ENCODE results near the gene TCF20.

Gene TCF20

GRCh38 chr22:42271191-42271813, 849 bp upstream of the TCF20 start:
- Histone ChIP-seq H3K27ac (ENCODE audit: low read depth, low read length) (no peak overlapping the region), H3K4me1 (ENCODE audit: insufficient read depth, low read length) (peaks cover 30% of the 10 kb centered on the region), H3K27me3 (ENCODE audit: insufficient read depth, low read length) (peaks cover 6% of the 10 kb centered on the region), H3K9me3 (ENCODE audit: insufficient read depth, low read depth, low read length) (no peaks in the 10 kb centered on the region), H3K9ac (ENCODE audit: low read depth, low read length) (no peak overlapping the region; the same call in 1 of the 2 replicates), H3K4me3 (ENCODE audit: low read length) (peak overlapping the region; percentile 44; the same call in 1 of the 2 replicates), H3K36me3 (ENCODE audit: insufficient read depth, low read length) (no peaks in the 10 kb centered on the region)
- 93% methylated on average over 20 of the region's 20 CpGs for WGBS

GRCh38 chr22:42270176-42270509, 310 bp downstream of the TCF20 start:
- under 1% methylated on average over 35 of the region's 37 CpGs for WGBS

GRCh38 chr22:42269432-42270175, 849 bp downstream of the TCF20 start:
- Histone ChIP-seq H3K9me3 (ENCODE audit: insufficient read depth, low read depth, low read length) (no peaks in the 10 kb centered on the region), H3K27ac (ENCODE audit: low read depth, low read length) (peak overlapping the region; percentile 88), H3K4me3 (ENCODE audit: low read length) (peak overlapping the region; percentile 75), H3K27me3 (ENCODE audit: insufficient read depth, low read length) (peaks cover 6% of the 10 kb centered on the region), H3K4me1 (ENCODE audit: insufficient read depth, low read length) (peaks cover 16% of the 10 kb centered on the region), H3K36me3 (ENCODE audit: insufficient read depth, low read length) (no peaks in the 10 kb centered on the region), H3K9ac (ENCODE audit: low read depth, low read length) (peak overlapping the region; percentile 89)
- WGBS = under 1% methylated on average over 70 of the region's 70 CpGs

More at GRCh38 chr22:42270176-42270509, 310 bp downstream of the TCF20 start:
- peaks cover 6% of the 10 kb centered on the region for H3K27me3 ChIP-seq (ENCODE audit: insufficient read depth, low read length)
- peak overlapping the region; percentile 88 for H3K27ac ChIP-seq (ENCODE audit: low read depth, low read length)
- H3K36me3 ChIP-seq (ENCODE audit: insufficient read depth, low read length) = no peaks in the 10 kb centered on the region
- H3K4me1 ChIP-seq (ENCODE audit: insufficient read depth, low read length) = peaks cover 19% of the 10 kb centered on the region
- H3K9me3 ChIP-seq (ENCODE audit: insufficient read depth, low read depth, low read length) = no peaks in the 10 kb centered on the region
- H3K9ac ChIP-seq (ENCODE audit: low read depth, low read length) = peak overlapping the region; percentile 89
- H3K4me3 ChIP-seq (ENCODE audit: low read length) = peak overlapping the region; percentile 75

GRCh38 chr22:42268852-42269410, 1.5 kb downstream of the TCF20 start:
- Histone ChIP-seq H3K27me3 (ENCODE audit: insufficient read depth, low read length) (peaks cover 6% of the 10 kb centered on the region), H3K9me3 (ENCODE audit: insufficient read depth, low read depth, low read length) (no peaks in the 10 kb centered on the region), H3K4me1 (ENCODE audit: insufficient read depth, low read length) (peaks cover 19% of the 10 kb centered on the region), H3K9ac (ENCODE audit: low read depth, low read length) (peak overlapping the region; percentile 89), H3K27ac (ENCODE audit: low read depth, low read length) (no peak overlapping the region), H3K4me3 (ENCODE audit: low read length) (peak overlapping the region; percentile 75), H3K36me3 (ENCODE audit: insufficient read depth, low read length) (no peaks in the 10 kb centered on the region)
- 13% methylated on average over 9 of the region's 9 CpGs for WGBS

- peaks cover 11% of the 10 kb centered on the region; the same call in 1 of the 2 replicates for H3K4me1 ChIP-seq (ENCODE audit: insufficient read depth, low read length)
- no peak overlapping the region for H3K4me3 ChIP-seq (ENCODE audit: low read length)
- WGBS = 100% methylated on average over 2 of the region's 2 CpGs
- H3K9me3 ChIP-seq (ENCODE audit: insufficient read depth, low read depth, low read length) = no peaks in the 10 kb centered on the region
- H3K27me3 ChIP-seq (ENCODE audit: insufficient read depth, low read length) = peaks cover 11% of the 10 kb centered on the region
- no peak overlapping the region for H3K27ac ChIP-seq (ENCODE audit: low read depth, low read length)
- no peak overlapping the region for H3K9ac ChIP-seq (ENCODE audit: low read depth, low read length)
- no peaks in the 10 kb centered on the region for H3K36me3 ChIP-seq (ENCODE audit: insufficient read depth, low read length)
Observed at GRCh38 chr22:42265321-42265720, 5.1 kb downstream of the TCF20 start.

GRCh38 chr22:42263944-42264343, 6.5 kb downstream of the TCF20 start:
- Histone ChIP-seq H3K4me3 (ENCODE audit: low read length) (no peak overlapping the region), H3K9ac (ENCODE audit: low read depth, low read length) (no peak overlapping the region), H3K9me3 (ENCODE audit: insufficient read depth, low read depth, low read length) (no peaks in the 10 kb centered on the region), H3K36me3 (ENCODE audit: insufficient read depth, low read length) (no peaks in the 10 kb centered on the region), H3K27ac (ENCODE audit: low read depth, low read length) (no peak overlapping the region), H3K27me3 (ENCODE audit: insufficient read depth, low read length) (peaks cover 23% of the 10 kb centered on the region), H3K4me1 (ENCODE audit: insufficient read depth, low read length) (peaks cover 19% of the 10 kb centered on the region)
- WGBS = 85% methylated on average over 2 of the region's 5 CpGs

GRCh38 chr22:42262964-42263363, 7.5 kb downstream of the TCF20 start:
- 92% methylated on average over 4 of the region's 4 CpGs for WGBS

GRCh38 chr22:42261296-42261695, 9.2 kb downstream of the TCF20 start:
- peaks cover 33% of the 10 kb centered on the region for H3K27me3 ChIP-seq (ENCODE audit: insufficient read depth, low read length)
- no peaks in the 10 kb centered on the region for H3K36me3 ChIP-seq (ENCODE audit: insufficient read depth, low read length)
- no peak overlapping the region for H3K9ac ChIP-seq (ENCODE audit: low read depth, low read length)
- WGBS = 97% methylated on average over 1 of the region's 1 CpG
- no peak overlapping the region for H3K4me3 ChIP-seq (ENCODE audit: low read length)
- H3K27ac ChIP-seq (ENCODE audit: low read depth, low read length) = no peak overlapping the region
- no peaks in the 10 kb centered on the region for H3K9me3 ChIP-seq (ENCODE audit: insufficient read depth, low read depth, low read length)
- peaks cover 15% of the 10 kb centered on the region for H3K4me1 ChIP-seq (ENCODE audit: insufficient read depth, low read length)

More at GRCh38 chr22:42262964-42263363, 7.5 kb downstream of the TCF20 start:
- peaks cover 15% of the 10 kb centered on the region for H3K4me1 ChIP-seq (ENCODE audit: insufficient read depth, low read length)
- no peak overlapping the region for H3K27ac ChIP-seq (ENCODE audit: low read depth, low read length)
- no peaks in the 10 kb centered on the region for H3K9me3 ChIP-seq (ENCODE audit: insufficient read depth, low read depth, low read length)
- H3K36me3 ChIP-seq (ENCODE audit: insufficient read depth, low read length) = no peaks in the 10 kb centered on the region
- no peak overlapping the region for H3K9ac ChIP-seq (ENCODE audit: low read depth, low read length)
- no peak overlapping the region for H3K4me3 ChIP-seq (ENCODE audit: low read length)
- peaks cover 33% of the 10 kb centered on the region for H3K27me3 ChIP-seq (ENCODE audit: insufficient read depth, low read length)

- Histone ChIP-seq H3K9me3 (ENCODE audit: insufficient read depth, low read depth, low read length) (no peaks in the 10 kb centered on the region), H3K27ac (ENCODE audit: low read depth, low read length) (no peak overlapping the region), H3K4me3 (ENCODE audit: low read length) (no peak overlapping the region), H3K36me3 (ENCODE audit: insufficient read depth, low read length) (no peaks in the 10 kb centered on the region), H3K27me3 (ENCODE audit: insufficient read depth, low read length) (peaks cover 33% of the 10 kb centered on the region), H3K4me1 (ENCODE audit: insufficient read depth, low read length) (peaks cover 12% of the 10 kb centered on the region), H3K9ac (ENCODE audit: low read depth, low read length) (no peak overlapping the region)
- WGBS = 90% methylated on average over 5 of the region's 5 CpGs
Observed at GRCh38 chr22:42258126-42258525, 12.3 kb downstream of the TCF20 start.

GRCh38 chr22:42257386-42257785, 13.1 kb downstream of the TCF20 start:
- 100% methylated on average over 1 of the region's 2 CpGs for WGBS
- Histone ChIP-seq H3K4me3 (ENCODE audit: low read length) (no peak overlapping the region), H3K27me3 (ENCODE audit: insufficient read depth, low read length) (peaks cover 33% of the 10 kb centered on the region), H3K4me1 (ENCODE audit: insufficient read depth, low read length) (peaks cover 12% of the 10 kb centered on the region), H3K9ac (ENCODE audit: low read depth, low read length) (no peak overlapping the region), H3K9me3 (ENCODE audit: insufficient read depth, low read depth, low read length) (no peaks in the 10 kb centered on the region), H3K36me3 (ENCODE audit: insufficient read depth, low read length) (no peaks in the 10 kb centered on the region), H3K27ac (ENCODE audit: low read depth, low read length) (no peak overlapping the region)

- Histone ChIP-seq H3K4me3 (ENCODE audit: low read length) (no peak overlapping the region), H3K4me1 (ENCODE audit: insufficient read depth, low read length) (peaks cover 12% of the 10 kb centered on the region), H3K27ac (ENCODE audit: low read depth, low read length) (no peak overlapping the region), H3K9ac (ENCODE audit: low read depth, low read length) (no peak overlapping the region), H3K9me3 (ENCODE audit: insufficient read depth, low read depth, low read length) (no peaks in the 10 kb centered on the region), H3K27me3 (ENCODE audit: insufficient read depth, low read length) (peaks cover 33% of the 10 kb centered on the region), H3K36me3 (ENCODE audit: insufficient read depth, low read length) (no peaks in the 10 kb centered on the region)
- WGBS = 95% methylated on average over 5 of the region's 5 CpGs
Observed at GRCh38 chr22:42256930-42257329, 13.5 kb downstream of the TCF20 start.

Measured in HUES64 (cell line).